HG03108 (cell line): ENCODE measurements around the gene MYCT1.
"Not testable (repeated sequence)": the region's sequence is repeated elsewhere in the genome, so short reads cannot be mapped to it uniquely, and the experiment has no call there.

Experiments used
- ATAC-seq: cut with Tn5 transposase; IDR thresholded peaks from one replicate; pipeline ENCODE4 v1.9.1; 2021; ENCODE audit warnings: moderate library complexity; ENCODE audit not compliant: unreplicated experiment

MYCT1 gene

GRCh38 chr6:152697634-152698033 is at the start of gene MYCT1:
MYCT1 (plus strand) TSS chr6:152697897; CDS start chr6:152697903, 6 bp downstream.
- no peak for ATAC-seq

DNA sequence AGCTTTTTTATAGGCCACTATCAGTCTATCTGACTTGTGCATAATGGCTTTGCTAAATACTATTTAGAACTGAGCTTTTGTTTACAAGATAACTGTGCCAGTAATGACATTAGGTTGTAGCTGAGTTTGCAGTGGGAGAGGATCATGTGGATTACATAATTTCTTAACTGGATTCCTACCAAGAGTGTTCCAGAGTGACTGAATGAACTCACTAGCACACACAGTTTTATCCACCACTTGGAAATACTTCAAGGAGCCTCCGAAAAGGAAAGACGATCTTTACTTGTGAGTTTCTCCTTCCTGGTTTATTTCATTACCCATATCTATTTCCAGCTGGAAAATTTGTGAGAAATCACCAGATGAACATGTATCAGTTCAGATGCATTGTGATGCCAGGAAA is 49.6 kb upstream of the MYCT1 start:
- no peak for ATAC-seq

DNA sequence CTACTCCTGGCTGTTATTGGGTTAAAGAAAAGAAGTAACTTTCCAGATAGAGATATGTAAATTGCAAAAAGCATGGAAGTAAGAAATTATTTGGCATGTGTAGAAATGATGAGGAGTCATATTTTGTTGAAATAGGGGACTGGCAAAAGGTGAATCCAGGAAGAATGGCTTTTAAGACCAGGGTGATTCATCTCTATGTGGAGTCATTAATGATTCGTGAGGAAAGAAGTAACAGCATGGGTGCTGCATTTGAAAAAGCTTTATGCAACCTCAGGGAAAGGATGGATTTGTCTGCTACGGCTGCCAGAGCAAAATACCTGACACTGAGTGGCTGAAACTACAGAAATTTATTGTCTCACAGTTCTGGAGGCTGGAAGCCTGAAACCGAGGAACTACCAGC is 45.7 kb upstream of the MYCT1 start:
- no peak for ATAC-seq

- no peak for ATAC-seq
Observed at GRCh38 chr6:152661776-152662175, 35.9 kb upstream of the MYCT1 start.

- ATAC-seq, result no peak
Observed at GRCh38 chr6:152669895-152670294, 27.8 kb upstream of the MYCT1 start.

- ATAC-seq, result no peak
Observed at GRCh38 chr6:152671171-152671570, 26.5 kb upstream of the MYCT1 start.

GRCh38 chr6:152673236-152673635 is 24.5 kb upstream of the MYCT1 start:
- no peak for ATAC-seq

GRCh38 chr6:152680151-152680550 is 17.5 kb upstream of the MYCT1 start:
- ATAC-seq, result no peak

GRCh38 chr6:152680879-152681517 is 16.7 kb upstream of the MYCT1 start:
- ATAC-seq, result no peak

GRCh38 chr6:152682141-152682540 is 15.6 kb upstream of the MYCT1 start:
- ATAC-seq, result no peak

GRCh38 chr6:152682935-152683334 is 14.8 kb upstream of the MYCT1 start:
- ATAC-seq, result not testable (repeated sequence)

DNA sequence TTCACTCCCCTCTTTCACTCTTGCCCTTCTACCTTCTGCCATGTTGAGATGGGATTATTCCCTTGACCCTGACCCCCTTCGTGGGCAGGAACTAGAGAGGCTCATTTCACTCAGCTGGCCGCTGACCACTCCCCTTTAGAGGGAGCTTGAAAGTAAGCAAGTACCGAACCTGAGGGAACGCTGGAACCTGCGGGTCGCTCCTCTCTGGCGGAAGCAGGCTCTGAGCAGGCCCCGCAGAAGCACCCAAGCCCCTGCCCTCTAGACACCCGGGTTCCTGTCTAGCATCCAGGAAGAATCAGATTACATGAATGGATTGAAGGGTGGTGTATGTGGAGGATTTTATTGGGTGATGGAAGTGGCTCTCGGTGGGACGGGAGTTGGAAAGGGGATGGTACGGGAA is 11.9 kb upstream of the MYCT1 start:
- ATAC-seq, result no peak

GRCh38 chr6:152695372-152696045 is 2.2 kb upstream of the MYCT1 start:
- no peak for ATAC-seq

DNA sequence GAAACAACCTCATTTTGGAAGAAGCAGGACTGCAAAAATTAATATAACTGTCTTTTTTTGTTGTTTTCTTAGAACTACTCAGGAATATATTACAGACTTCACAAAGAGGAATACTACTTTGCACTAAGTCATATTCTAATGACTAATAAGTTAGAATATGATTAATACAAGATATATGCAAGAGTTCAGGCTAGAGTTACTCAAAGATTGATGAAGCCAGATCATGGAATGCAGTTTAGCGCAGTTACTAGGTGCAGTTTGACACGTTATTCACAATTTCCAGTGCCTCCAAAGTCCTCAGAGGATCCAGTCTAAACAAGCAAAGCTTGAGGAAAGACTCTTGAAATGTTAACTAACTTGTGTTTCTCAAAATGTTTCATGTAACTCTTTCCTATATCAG is 1.2 kb upstream of the MYCT1 start:
- ATAC-seq, result no peak

- no peak for ATAC-seq
Observed at GRCh38 chr6:152698692-152699091, 995 bp downstream of the MYCT1 start.

DNA sequence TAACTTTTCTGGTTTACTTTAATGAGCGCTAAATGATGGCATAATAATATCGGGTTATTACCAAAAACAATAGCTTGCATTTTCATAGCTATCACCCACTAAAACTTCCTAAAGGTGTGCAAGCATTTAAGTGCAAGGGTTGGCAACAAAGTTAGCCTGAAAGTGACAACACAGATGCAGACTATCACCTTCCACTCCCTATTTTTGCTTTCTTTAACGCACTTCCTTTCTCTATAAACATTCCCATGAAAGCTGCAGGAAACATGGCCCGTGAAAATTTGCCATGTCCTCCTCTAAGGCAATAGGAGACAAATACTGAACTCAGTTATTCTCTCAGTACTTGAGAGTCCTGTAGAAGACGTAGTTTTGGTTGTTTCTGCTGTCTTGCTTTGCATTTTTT is 2.7 kb downstream of the MYCT1 start:
- ATAC-seq, result no peak

GRCh38 chr6:152701081-152701862 is 3.6 kb downstream of the MYCT1 start:
- ATAC-seq, result no peak

- ATAC-seq, result no peak
Observed at GRCh38 chr6:152701863-152702401, 4.2 kb downstream of the MYCT1 start.

DNA sequence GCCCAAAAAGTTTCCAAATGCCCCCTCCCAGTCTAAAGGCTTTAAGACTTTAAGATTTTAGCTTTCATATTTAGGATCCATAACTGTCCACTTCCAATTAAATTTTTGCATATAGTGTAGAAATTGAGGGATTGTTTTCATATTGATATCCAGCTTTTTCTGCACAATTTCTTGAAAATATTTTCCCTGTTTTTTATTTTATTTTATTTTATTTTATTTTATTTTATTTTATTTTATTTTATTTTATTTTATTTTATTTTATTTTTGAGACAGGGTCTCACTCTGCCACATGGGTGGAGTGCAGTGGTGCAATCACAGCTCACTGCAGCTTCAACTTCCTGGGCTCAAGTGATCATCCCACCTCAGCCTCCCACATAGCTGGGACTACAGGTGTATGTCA is 6.1 kb downstream of the MYCT1 start:
- not testable (repeated sequence) for ATAC-seq

GRCh38 chr6:152705327-152705726 is 7.6 kb downstream of the MYCT1 start:
- no peak for ATAC-seq

DNA sequence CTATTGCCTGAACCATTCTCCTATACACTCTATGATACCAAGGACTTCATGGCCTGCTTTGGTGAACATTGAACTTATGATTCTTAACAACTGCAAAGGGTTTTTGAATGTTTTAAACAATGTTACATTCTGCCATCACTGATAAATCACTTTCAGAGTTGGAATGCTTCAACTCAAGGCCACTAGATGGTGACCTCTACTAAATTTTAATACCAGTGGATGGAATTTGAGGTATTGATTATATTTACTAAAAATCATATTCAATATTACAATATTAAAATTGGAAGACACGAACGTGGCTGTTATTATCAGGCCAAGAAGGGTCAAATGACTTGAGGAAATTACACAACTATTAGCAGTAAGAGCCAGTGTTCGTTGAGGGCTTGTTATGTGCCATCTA is 18.6 kb downstream of the MYCT1 start:
- no peak for ATAC-seq

- no peak for ATAC-seq
Observed at GRCh38 chr6:152720974-152721373, 23.3 kb downstream of the MYCT1 start.
